Fibroblast of lung (primary cell): ENCODE results near the gene SEC31B. TPM values are rescaled to one million over a fixed set of nuclear protein-coding genes. Genes with fewer than 3 reads are reported as not detected.

Experiments used
- DNase-seq, 2 donors: peaks; one replicate each; pipeline versions ENCODE4 v3.0.0 to v3.0.0-alpha.2; 2010; ENCODE audit warnings: low read depth in 2 of 2
- H2AFZ ChIP-seq: 2 replicates; pipeline ENCODE4 v1.5.1; 2012; ENCODE audit warnings: low read length, control low read depth, inconsistent platforms
- H3K27ac ChIP-seq: 2 replicates; pipeline ENCODE4 v1.5.1; 2011; ENCODE audit warnings: low read length, control low read depth; ENCODE audit not compliant: insufficient read depth
- H3K27me3 ChIP-seq: 2 replicates; pipeline ENCODE4 v1.5.1; 2011; ENCODE audit warnings: mild to moderate bottlenecking, low read length; ENCODE audit not compliant: control insufficient read depth, insufficient read depth
- H3K36me3 ChIP-seq: 2 replicates; pipeline ENCODE4 v1.5.1; 2011; ENCODE audit warnings: low read length; ENCODE audit not compliant: control insufficient read depth, insufficient read depth
- H3K4me1 ChIP-seq: 2 replicates; pipeline ENCODE4 v1.5.1; 2011; ENCODE audit warnings: low read length; ENCODE audit not compliant: control insufficient read depth, insufficient read depth; ENCODE audit errors: extremely low read depth
- H3K4me2 ChIP-seq: 2 replicates; pipeline ENCODE4 v1.5.1; 2011; ENCODE audit warnings: low read length, control low read depth; ENCODE audit not compliant: insufficient read depth; ENCODE audit errors: extremely low read depth
- H3K4me3 ChIP-seq, 4 experiments: fragments of 200-600 bp in 1 of 4; sonication (generic) in 1 of 4; replicated peaks in 1 of 4; 2 replicates each; pipeline ENCODE4 v1.5.1; 2011 to 2016; ENCODE audit warnings: low read length in 4 of 4, low read depth in 3 of 4, mild to moderate bottlenecking in 3 of 4, control low read depth in 2 of 4, inconsistent platforms in 1 of 4, mixed read lengths in 1 of 4; ENCODE audit not compliant: insufficient read depth in 1 of 4; ENCODE audit errors: control extremely low read depth in 1 of 4
- H3K79me2 ChIP-seq: 2 replicates; pipeline ENCODE4 v1.5.1; 2012; ENCODE audit warnings: mild to moderate bottlenecking, low read length, inconsistent platforms; ENCODE audit not compliant: control insufficient read depth, insufficient read depth
- H3K9ac ChIP-seq: 2 replicates; pipeline ENCODE4 v1.5.1; 2011; ENCODE audit warnings: mild to moderate bottlenecking, low read length, control low read depth; ENCODE audit not compliant: insufficient read depth
- H3K9me3 ChIP-seq: 2 replicates; pipeline ENCODE4 v1.5.1; 2012; ENCODE audit warnings: low read depth, low read length; ENCODE audit not compliant: control insufficient read depth, insufficient read depth
- H4K20me1 ChIP-seq: 2 replicates; pipeline ENCODE4 v1.5.1; 2011; ENCODE audit warnings: low read length; ENCODE audit not compliant: control insufficient read depth, insufficient read depth; ENCODE audit errors: extremely low read depth
- CTCF ChIP-seq, 2 donors: IDR thresholded peaks in 1 of 2; conservative IDR thresholded peaks in 1 of 2; 1 replicate in 1 of 2; 2 replicates in 1 of 2; pipeline ENCODE4 v1.5.1; 2011 to 2012; ENCODE audit warnings: low read length in 2 of 2, control low read depth in 1 of 2, inconsistent platforms in 1 of 2, low read depth in 1 of 2, mild to moderate bottlenecking in 1 of 2
- EZH2 ChIP-seq: IDR thresholded peaks from 2 replicates; pipeline ENCODE4 v1.5.1; 2012; ENCODE audit warnings: low read length, control low read depth, mild to moderate bottlenecking; ENCODE audit errors: missing control alignments
- polyA plus RNA-seq, 2 donors: library from polyadenylated mRNA; depleted of rRNA in 1 of 2; stranded (reverse) in 1 of 2; unstranded in 1 of 2; fragments of >200 nt; gene quantifications; 2 replicates each; pipeline ENCODE4 v1.2.1, GENCODE V29; 2011 to 2012; ENCODE audit warnings: missing spikeins in 1 of 2
- total RNA-seq: library from RNA; depleted of rRNA; stranded (reverse); fragments of >200 nt; gene quantifications from 2 replicates; pipeline ENCODE4 v1.2.1, GENCODE V29; 2014

The SEC31B gene
- total and polyA plus RNA-seq, 2 donors (not counting 1 experiment from before 2014, with no cell fraction given), result 2.7 to 3.0 TPM

DNA sequence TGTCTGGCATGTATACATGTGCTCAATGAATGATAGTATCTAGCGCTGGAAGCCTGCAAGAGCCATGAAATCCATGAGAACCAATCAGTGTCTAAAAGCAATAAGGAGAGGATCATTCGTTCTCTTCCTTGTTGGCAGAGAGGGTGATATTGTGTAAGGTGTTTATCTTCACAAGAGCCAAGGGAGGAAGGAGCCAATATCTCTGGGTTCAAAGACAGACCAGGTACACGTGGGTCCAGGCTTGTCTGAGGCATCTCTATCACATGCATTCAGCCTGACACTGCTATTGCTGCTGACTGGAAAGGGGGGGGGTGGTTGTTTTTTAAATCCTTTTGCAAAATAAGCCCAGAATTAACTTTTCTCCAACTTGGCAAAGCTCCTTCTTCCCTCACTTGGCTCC lies 4.0 kb downstream of the SEC31B start:
- Histone ChIP-seq H3K4me1 (peaks cover 5% of the 10 kb centered on the region), H3K9me3 (no peaks in the 10 kb centered on the region), H3K9ac (no peak overlapping the region), H3K27me3 (no peaks in the 10 kb centered on the region), H3K4me2 (no peak overlapping the region), H4K20me1 (no peaks in the 10 kb centered on the region), H3K27ac (no peak overlapping the region), H3K36me3 (no peaks in the 10 kb centered on the region), H3K4me3 (no peak overlapping the region), H3K79me2 (no peaks in the 10 kb centered on the region), H2AFZ (no peak overlapping the region)
- no peak for TF ChIP-seq CTCF (conservative IDR thresholded peaks at IDR 0.05 in 1 of 2, IDR thresholded peaks at IDR 0.05 in 1 of 2; ENCODE audit: low read depth in 1 of 2, low read length in 2 of 2)
- TF ChIP-seq EZH2, result no peak
- DNase-seq, result no peak

DNA sequence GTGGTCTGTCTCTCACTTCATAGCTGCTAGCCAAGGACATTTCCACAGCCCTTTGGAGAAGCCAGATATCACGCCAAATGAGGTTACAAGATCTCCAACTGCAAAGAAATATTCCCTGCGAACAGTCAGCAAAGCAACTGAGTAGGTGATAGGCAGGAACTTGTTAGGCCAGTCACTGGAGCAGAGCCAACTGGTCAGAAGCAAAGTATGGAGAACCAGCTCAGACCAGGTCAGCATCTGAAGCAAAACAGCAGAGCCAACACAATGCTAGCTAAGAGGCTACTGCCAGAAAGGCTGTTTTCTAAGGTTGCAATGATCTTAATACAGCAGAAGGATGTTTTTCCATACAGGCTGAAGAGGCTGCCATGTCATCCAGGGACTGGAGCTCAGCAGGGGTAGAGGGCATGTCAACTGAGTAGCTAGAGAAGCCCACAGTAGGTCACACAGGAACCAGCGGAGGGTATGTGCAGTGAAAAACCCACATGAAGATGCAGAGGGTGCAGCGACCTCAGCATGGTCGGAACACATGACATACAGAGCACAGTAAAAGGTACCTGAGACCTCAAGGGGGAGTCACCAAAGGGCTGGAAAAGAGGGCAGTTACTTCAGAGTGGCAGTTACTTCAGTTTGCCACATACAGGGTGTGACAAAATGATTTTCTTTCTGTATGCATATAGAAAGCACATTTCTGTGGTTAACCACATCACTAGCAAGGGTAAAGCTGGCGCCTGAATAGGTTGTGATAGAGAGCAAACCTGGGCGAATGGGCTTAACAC lies 8.9 kb downstream of the SEC31B start:
- Histone ChIP-seq H3K79me2 (no peaks in the 10 kb centered on the region), H4K20me1 (no peaks in the 10 kb centered on the region), H3K9ac (no peak overlapping the region), H3K27me3 (no peaks in the 10 kb centered on the region), H3K4me1 (no peaks in the 10 kb centered on the region), H3K36me3 (no peaks in the 10 kb centered on the region), H3K4me3 (no peak overlapping the region), H3K4me2 (no peak overlapping the region), H2AFZ (no peak overlapping the region), H3K9me3 (no peaks in the 10 kb centered on the region), H3K27ac (no peak overlapping the region)
- no peak for DNase-seq
- TF ChIP-seq CTCF (conservative IDR thresholded peaks at IDR 0.05 in 1 of 2, IDR thresholded peaks at IDR 0.05 in 1 of 2; ENCODE audit: low read depth in 1 of 2, low read length in 2 of 2), result no peak

- H3K4me2 ChIP-seq, result no peak overlapping the region
- no peaks in the 10 kb centered on the region for H3K79me2 ChIP-seq
- no peak overlapping the region for H2AFZ ChIP-seq
- no peaks in the 10 kb centered on the region for H3K9me3 ChIP-seq
- H3K27ac ChIP-seq, result no peak overlapping the region
- H3K4me1 ChIP-seq, result no peaks in the 10 kb centered on the region
- DNase-seq, result no peak
- no peak overlapping the region for H3K9ac ChIP-seq
- H4K20me1 ChIP-seq, result no peaks in the 10 kb centered on the region
- H3K27me3 ChIP-seq, result no peaks in the 10 kb centered on the region
- no peaks in the 10 kb centered on the region for H3K36me3 ChIP-seq
- no peak overlapping the region for H3K4me3 ChIP-seq
- TF ChIP-seq EZH2, result no peak
- no peak for TF ChIP-seq CTCF (conservative IDR thresholded peaks at IDR 0.05 in 1 of 2, IDR thresholded peaks at IDR 0.05 in 1 of 2; ENCODE audit: low read depth in 1 of 2, low read length in 2 of 2)
Observed at GRCh38 chr10:100509241-100509840, 10.3 kb downstream of the SEC31B start.
